HG03342 (cell line): ENCODE data around the gene ATL2.

Experiments
- ATAC-seq: cut with Tn5 transposase; IDR thresholded peaks from one replicate; pipeline ENCODE4 v1.9.1; 2021; ENCODE audit warnings: mild to moderate bottlenecking, moderate library complexity; ENCODE audit not compliant: unreplicated experiment

ATL2 gene

GRCh38 chr2:38255211-38255610 lies 121.9 kb downstream of the ATL2 start:
- no peak for ATAC-seq

GRCh38 chr2:38254796-38255195 lies 122.3 kb downstream of the ATL2 start:
- ATAC-seq: no peak

- no peak for ATAC-seq
Measured at GRCh38 chr2:38251940-38252339, 125.1 kb downstream of the ATL2 start.

- no peak for ATAC-seq
Measured at GRCh38 chr2:38248707-38249106, 128.4 kb downstream of the ATL2 start.

- no peak for ATAC-seq
Measured at GRCh38 chr2:38248255-38248654, 128.8 kb downstream of the ATL2 start.

- no peak for ATAC-seq
Measured at GRCh38 chr2:38246105-38246504, 131.0 kb downstream of the ATL2 start.

- ATAC-seq: no peak
Measured at GRCh38 chr2:38245114-38245641, 131.9 kb downstream of the ATL2 start.

GRCh38 chr2:38244301-38244700 lies 132.8 kb downstream of the ATL2 start:
- ATAC-seq: no peak
